ENCODE data around the gene BAIAP2L1.
"Not testable (repeated sequence)": the region's sequence is repeated elsewhere in the genome, so short reads cannot be mapped to it uniquely, and the experiment has no call there.

BAIAP2L1 gene

GRCh38 chr7:98400542-98401340 is at the start of gene BAIAP2L1:
Gene BAIAP2L1 (minus strand): TSS chr7:98401090. CDS start chr7:98400852, 238 bp downstream.
- DNase-seq (ENCODE audit: low read depth in 2 of 2): peak; percentile 82 to 83

GRCh38 chr7:98448766-98449165 is 47.9 kb upstream of the BAIAP2L1 start:
- DNase-seq (ENCODE audit: low read depth in 2 of 2): no peak

- DNase-seq (ENCODE audit: low read depth in 2 of 2): not testable (repeated sequence)
Measured at GRCh38 chr7:98440992-98441391, 40.1 kb upstream of the BAIAP2L1 start.

GRCh38 chr7:98439484-98439883 is 38.6 kb upstream of the BAIAP2L1 start:
- DNase-seq (ENCODE audit: low read depth in 2 of 2): no peak

- no peak for DNase-seq (ENCODE audit: low read depth in 2 of 2)
Measured at GRCh38 chr7:98434087-98434486, 33.2 kb upstream of the BAIAP2L1 start.

GRCh38 chr7:98429799-98430198 is 28.9 kb upstream of the BAIAP2L1 start:
- no peak for DNase-seq (ENCODE audit: low read depth in 2 of 2)

- no peak for DNase-seq (ENCODE audit: low read depth in 2 of 2)
Measured at GRCh38 chr7:98423043-98423442, 22.2 kb upstream of the BAIAP2L1 start.

- peak; percentile 44 to 55 for DNase-seq (ENCODE audit: low read depth in 2 of 2)
Measured at GRCh38 chr7:98420966-98421612, 20.2 kb upstream of the BAIAP2L1 start.

- not testable (repeated sequence) for DNase-seq (ENCODE audit: low read depth in 2 of 2)
Measured at GRCh38 chr7:98419988-98420387, 19.1 kb upstream of the BAIAP2L1 start.

- DNase-seq (ENCODE audit: low read depth in 2 of 2): not testable (repeated sequence)
Measured at GRCh38 chr7:98419316-98419691, 18.4 kb upstream of the BAIAP2L1 start.

- peak; percentile 11 to 21 for DNase-seq (ENCODE audit: low read depth in 2 of 2)
Measured at GRCh38 chr7:98418636-98419315, 17.9 kb upstream of the BAIAP2L1 start.

- no peak for DNase-seq (ENCODE audit: low read depth in 2 of 2)
Measured at GRCh38 chr7:98418271-98418635, 17.4 kb upstream of the BAIAP2L1 start.

- not testable (repeated sequence) for DNase-seq (ENCODE audit: low read depth in 2 of 2)
Measured at GRCh38 chr7:98417604-98418270, 16.8 kb upstream of the BAIAP2L1 start.

- DNase-seq (ENCODE audit: low read depth in 2 of 2): no peak
Measured at GRCh38 chr7:98414205-98414900, 13.5 kb upstream of the BAIAP2L1 start.

- not testable (repeated sequence) for DNase-seq (ENCODE audit: low read depth in 2 of 2)
Measured at GRCh38 chr7:98413655-98414054, 12.8 kb upstream of the BAIAP2L1 start.

GRCh38 chr7:98409843-98410242 is 9.0 kb upstream of the BAIAP2L1 start:
- no peak for DNase-seq (ENCODE audit: low read depth in 2 of 2)

- DNase-seq (ENCODE audit: low read depth in 2 of 2): not testable (repeated sequence)
Measured at GRCh38 chr7:98408146-98408545, 7.3 kb upstream of the BAIAP2L1 start.

- DNase-seq (ENCODE audit: low read depth in 2 of 2): no peak
Measured at GRCh38 chr7:98406827-98407226, 5.9 kb upstream of the BAIAP2L1 start.

- DNase-seq (ENCODE audit: low read depth in 2 of 2): no peak
Measured at GRCh38 chr7:98404840-98405239, 4.0 kb upstream of the BAIAP2L1 start.

GRCh38 chr7:98399890-98400541 is 874 bp downstream of the BAIAP2L1 start:
- no peak for DNase-seq (ENCODE audit: low read depth in 2 of 2)

- no peak for DNase-seq (ENCODE audit: low read depth in 2 of 2)
Measured at GRCh38 chr7:98399462-98399861, 1.4 kb downstream of the BAIAP2L1 start.

All from stimulated activated CD8-positive, alpha-beta memory T cell treated with anti-CD3 and anti-CD28 coated beads, Interleukin-2, amount 100 ng/mL, for 48 hours (primary cell).